Spinal cord (tissue), 10 donors: ENCODE results near the gene FRG2C. TPM values are rescaled to one million over a fixed set of nuclear protein-coding genes. Genes with fewer than 3 reads are reported as not detected.
A peak's percentile ranks its signal among the peaks of the same experiment; 100 is the strongest.
"Not testable (repeated sequence)": the region's sequence is repeated elsewhere in the genome, so short reads cannot be mapped to it uniquely, and the experiment has no call there.

ENCODE experiments used
- DNase-seq, 6 donors: peaks; one replicate each; pipeline versions ENCODE4 v3.0.0 to v3.0.0-alpha.2; 2013 to 2015; ENCODE audit warnings: low spot score in 6 of 6, low read depth in 4 of 6
- H3K27ac ChIP-seq: one replicate; pipeline ENCODE4 v1.5.1; 2013; ENCODE audit warnings: low read depth, low read length, control low read depth
- H3K27me3 ChIP-seq: one replicate; pipeline ENCODE4 v1.6.1; 2013; ENCODE audit warnings: low read length; ENCODE audit not compliant: control insufficient read depth, insufficient read depth
- H3K36me3 ChIP-seq: one replicate; pipeline ENCODE4 v1.6.1; 2013; ENCODE audit warnings: low read length; ENCODE audit not compliant: control insufficient read depth, insufficient read depth
- H3K4me1 ChIP-seq: one replicate; pipeline ENCODE4 v1.6.1; 2013; ENCODE audit warnings: low read length; ENCODE audit not compliant: control insufficient read depth, insufficient read depth
- H3K4me3 ChIP-seq: one replicate; pipeline ENCODE4 v1.5.1; 2013; ENCODE audit warnings: low read depth, low read length, control low read depth
- H3K9me3 ChIP-seq: one replicate; pipeline ENCODE4 v1.6.1; 2013; ENCODE audit warnings: low read length; ENCODE audit not compliant: control insufficient read depth, insufficient read depth
- WGBS: methylation state at CpG from one replicate; pipeline ENCODE4 v1.1.5; 2013; ENCODE audit warnings: missing lambda C conversion rate; ENCODE audit not compliant: insufficient coverage; 5-methylcytosine and 5-hydroxymethylcytosine counted together
- polyA plus RNA-seq, 2 donors: library from polyadenylated mRNA; unstranded; fragments of 120-200 nt; gene quantifications; one replicate each; pipeline ENCODE4 v1.2.1, GENCODE V29; 2013; ENCODE audit not compliant: insufficient read length in 2 of 2
- total RNA-seq, 2 donors: library from RNA; depleted of rRNA in 1 of 2; stranded (reverse); fragments of 120-200 nt in 1 of 2; fragments of >200 nt in 1 of 2; gene quantifications; one replicate each; pipeline versions ENCODE4 v1.2.3 to v1.2.4, GENCODE V29; 2013 to 2014
- donor health status: healthy.

FRG2C gene
- total and polyA plus RNA-seq, 4 donors: 0.12 TPM; not detected in 3

GRCh38 chr3:75668759-75669347 is 4.7 kb downstream of the FRG2C start:
- Histone ChIP-seq H3K4me1 (peaks cover 45% of the 10 kb centered on the region), H3K4me3 (peak overlapping the region; percentile 6), H3K27me3 (peaks cover 66% of the 10 kb centered on the region)
- H3K9me3 ChIP-seq, H3K27ac ChIP-seq, H3K36me3 ChIP-seq: not testable (repeated sequence)
- WGBS: 49% methylated on average over 51 of the region's 53 CpGs
- DNase-seq: peak in 1 of 6 donors; percentile 23

GRCh38 chr3:75669348-75670297 is 5.5 kb downstream of the FRG2C start:
- peaks cover 67% of the 10 kb centered on the region for H3K27me3 ChIP-seq
- not testable (repeated sequence) for H3K36me3 ChIP-seq, H3K4me3 ChIP-seq, H3K9me3 ChIP-seq, H3K27ac ChIP-seq
- H3K4me1 ChIP-seq: peaks cover 45% of the 10 kb centered on the region
- 20% methylated on average over 70 of the region's 71 CpGs for WGBS
- DNase-seq: peak in 2 of 6 donors; percentile 11 to 58

- peak in 2 of 6 donors; percentile 71 for DNase-seq
- Histone ChIP-seq H3K4me1 (peaks cover 45% of the 10 kb centered on the region), H3K27me3 (peaks cover 65% of the 10 kb centered on the region)
- not testable (repeated sequence) for H3K9me3 ChIP-seq, H3K4me3 ChIP-seq, H3K27ac ChIP-seq, H3K36me3 ChIP-seq
- WGBS: 6% methylated on average over 51 of the region's 51 CpGs
Measured at GRCh38 chr3:75670298-75671286, 6.5 kb downstream of the FRG2C start.

- peak in 2 of 6 donors; percentile 46 to 47 for DNase-seq
- H3K4me3 ChIP-seq, H3K36me3 ChIP-seq, H3K27ac ChIP-seq, H3K9me3 ChIP-seq: not testable (repeated sequence)
- H3K4me1 ChIP-seq: peaks cover 45% of the 10 kb centered on the region
- 11% methylated on average over 26 of the region's 32 CpGs for WGBS
- peaks cover 57% of the 10 kb centered on the region for H3K27me3 ChIP-seq
Measured at GRCh38 chr3:75671287-75672139, 7.4 kb downstream of the FRG2C start.

- H3K27me3 ChIP-seq: peaks cover 53% of the 10 kb centered on the region
- 3% methylated on average over 53 of the region's 59 CpGs for WGBS
- H3K4me3 ChIP-seq, H3K27ac ChIP-seq, H3K36me3 ChIP-seq, H3K9me3 ChIP-seq: not testable (repeated sequence)
- peak in 2 of 6 donors; percentile 20 to 49 for DNase-seq
- peaks cover 45% of the 10 kb centered on the region for H3K4me1 ChIP-seq
Measured at GRCh38 chr3:75672140-75672775, 8.1 kb downstream of the FRG2C start.

GRCh38 chr3:75683965-75684364 is 19.8 kb downstream of the FRG2C start:
- H3K27ac ChIP-seq, H3K36me3 ChIP-seq, H3K27me3 ChIP-seq, H3K4me3 ChIP-seq, H3K9me3 ChIP-seq, H3K4me1 ChIP-seq, DNase-seq: not testable (repeated sequence)
- WGBS: no CpG with 5 or more reads among the region's 1 CpG

- DNase-seq: no peak
- H3K4me1 ChIP-seq: no peaks in the 10 kb centered on the region
- H3K9me3 ChIP-seq: no peaks in the 10 kb centered on the region
- 96% methylated on average over 4 of the region's 9 CpGs for WGBS
- H3K4me3 ChIP-seq: no peak overlapping the region
- no peaks in the 10 kb centered on the region for H3K27me3 ChIP-seq
- no peaks in the 10 kb centered on the region for H3K36me3 ChIP-seq
- no peak overlapping the region for H3K27ac ChIP-seq
Measured at GRCh38 chr3:75687323-75687722, 23.2 kb downstream of the FRG2C start.

- DNase-seq: peak in 2 of 6 donors; percentile 27 to 48
- Histone ChIP-seq H3K36me3 (no peaks in the 10 kb centered on the region), H3K27ac (no peak overlapping the region), H3K4me1 (no peaks in the 10 kb centered on the region), H3K4me3 (no peak overlapping the region), H3K9me3 (peaks cover 2% of the 10 kb centered on the region), H3K27me3 (no peaks in the 10 kb centered on the region)
- WGBS: 71% methylated on average over 1 of the region's 2 CpGs
Measured at GRCh38 chr3:75692061-75692460, 27.9 kb downstream of the FRG2C start.
